IMR-90 (cell line): ENCODE measurements around the gene MXD4.

ENCODE experiments used
- CEBPB ChIP-seq: IDR thresholded peaks from 2 replicates; pipeline ENCODE4 v1.6.1; 2012; ENCODE audit warnings: low read depth, low read length, improper control_type of control experiment
- CHD1 ChIP-seq: IDR thresholded peaks from 2 replicates; pipeline ENCODE4 v1.6.1; 2012; ENCODE audit warnings: low read depth, low read length, improper control_type of control experiment
- MAFK ChIP-seq: IDR thresholded peaks from 2 replicates; pipeline ENCODE4 v1.6.1; 2012; ENCODE audit warnings: low read depth, low read length, improper control_type of control experiment
- MXI1 ChIP-seq: IDR thresholded peaks from 2 replicates; pipeline ENCODE4 v1.6.1; 2012; ENCODE audit warnings: low read depth, mild to moderate bottlenecking, low read length, moderate library complexity, borderline replicate concordance
- POLR2A ChIP-seq: IDR thresholded peaks from 2 replicates; pipeline ENCODE4 v1.6.1; 2012; ENCODE audit warnings: mild to moderate bottlenecking, low read depth, low read length
- RAD21 ChIP-seq: IDR thresholded peaks from 2 replicates; pipeline ENCODE4 v1.6.1; 2012; ENCODE audit warnings: low read length, improper control_type of control experiment
- RCOR1 ChIP-seq: IDR thresholded peaks from 2 replicates; pipeline ENCODE4 v1.6.1; 2012; ENCODE audit warnings: mild to moderate bottlenecking, low read length, improper control_type of control experiment; ENCODE audit not compliant: insufficient replicate concordance
- RFX5 ChIP-seq: IDR thresholded peaks from 2 replicates; pipeline ENCODE4 v1.8.0; 2012; ENCODE audit warnings: low read depth, mild to moderate bottlenecking, low read length, moderate library complexity
- SMC3 ChIP-seq: fragments of 150-350 bp; IDR thresholded peaks from 2 replicates; pipeline ENCODE4 v1.6.1; 2016; ENCODE audit warnings: low read depth, mild to moderate bottlenecking, antibody characterized with exemption, low read length, moderate library complexity
- TF ChIP-seq, protein P1 (sequence below): conservative IDR thresholded peaks from 2 replicates; pipeline ENCODE4 v1.5.1; 2012; ENCODE audit warnings: mild to moderate bottlenecking, low read depth, low read length, improper control_type of control experiment
- TF ChIP-seq, protein P2 (sequence below): fragments of 150-350 bp; IDR thresholded peaks from 2 replicates; pipeline ENCODE4 v1.6.1; 2017; ENCODE audit warnings: mild to moderate bottlenecking, antibody characterized with exemption, low read length, low read depth

DNA sequence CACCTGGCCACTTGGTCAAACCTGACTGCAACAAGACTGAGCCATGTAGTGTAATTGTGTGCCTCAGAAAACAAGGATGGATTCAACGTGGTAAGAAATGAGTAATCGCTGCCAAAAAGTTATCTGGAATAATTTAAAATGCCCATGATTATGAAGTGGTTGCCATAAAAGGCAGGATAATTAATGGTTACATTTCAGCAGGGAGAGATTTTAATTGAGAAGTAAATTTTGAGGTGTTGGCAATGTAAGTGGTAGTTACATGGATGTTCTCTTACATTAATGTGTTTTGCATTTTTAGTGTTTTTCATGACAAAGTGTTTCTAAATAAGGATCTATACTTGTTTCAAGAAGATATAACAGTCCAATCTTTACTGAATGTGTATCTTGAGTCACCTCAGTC, 35.6 kb downstream of the MXD4 start:
- TF ChIP-seq POLR2A (no peak), SMC3 (no peak), MXI1 (no peak), CHD1 (no peak), RAD21 (no peak), CEBPB (no peak), RFX5 (no peak), RCOR1 (no peak), MAFK (no peak)
- TF ChIP-seq, protein P1, sequence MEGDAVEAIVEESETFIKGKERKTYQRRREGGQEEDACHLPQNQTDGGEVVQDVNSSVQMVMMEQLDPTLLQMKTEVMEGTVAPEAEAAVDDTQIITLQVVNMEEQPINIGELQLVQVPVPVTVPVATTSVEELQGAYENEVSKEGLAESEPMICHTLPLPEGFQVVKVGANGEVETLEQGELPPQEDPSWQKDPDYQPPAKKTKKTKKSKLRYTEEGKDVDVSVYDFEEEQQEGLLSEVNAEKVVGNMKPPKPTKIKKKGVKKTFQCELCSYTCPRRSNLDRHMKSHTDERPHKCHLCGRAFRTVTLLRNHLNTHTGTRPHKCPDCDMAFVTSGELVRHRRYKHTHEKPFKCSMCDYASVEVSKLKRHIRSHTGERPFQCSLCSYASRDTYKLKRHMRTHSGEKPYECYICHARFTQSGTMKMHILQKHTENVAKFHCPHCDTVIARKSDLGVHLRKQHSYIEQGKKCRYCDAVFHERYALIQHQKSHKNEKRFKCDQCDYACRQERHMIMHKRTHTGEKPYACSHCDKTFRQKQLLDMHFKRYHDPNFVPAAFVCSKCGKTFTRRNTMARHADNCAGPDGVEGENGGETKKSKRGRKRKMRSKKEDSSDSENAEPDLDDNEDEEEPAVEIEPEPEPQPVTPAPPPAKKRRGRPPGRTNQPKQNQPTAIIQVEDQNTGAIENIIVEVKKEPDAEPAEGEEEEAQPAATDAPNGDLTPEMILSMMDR = no peak
- TF ChIP-seq, protein P2, sequence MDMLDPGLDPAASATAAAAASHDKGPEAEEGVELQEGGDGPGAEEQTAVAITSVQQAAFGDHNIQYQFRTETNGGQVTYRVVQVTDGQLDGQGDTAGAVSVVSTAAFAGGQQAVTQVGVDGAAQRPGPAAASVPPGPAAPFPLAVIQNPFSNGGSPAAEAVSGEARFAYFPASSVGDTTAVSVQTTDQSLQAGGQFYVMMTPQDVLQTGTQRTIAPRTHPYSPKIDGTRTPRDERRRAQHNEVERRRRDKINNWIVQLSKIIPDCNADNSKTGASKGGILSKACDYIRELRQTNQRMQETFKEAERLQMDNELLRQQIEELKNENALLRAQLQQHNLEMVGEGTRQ = no peak
